Liver (tissue), 9 donors: ENCODE results near the gene JAM3. TPM values are rescaled to one million over a fixed set of nuclear protein-coding genes. Genes with fewer than 3 reads are reported as not detected.

Experiments used
- DNase-seq: peaks from one replicate; pipeline ENCODE4 v3.0.0-alpha.2; 2017; ENCODE audit warnings: low spot score
- H3K27ac ChIP-seq, 2 donors: one replicate each; pipeline ENCODE4 v1.7.0; 2013; ENCODE audit warnings: inconsistent platforms in 2 of 2, low read length in 2 of 2, control low read depth in 1 of 2, low read depth in 1 of 2, mild to moderate bottlenecking in 1 of 2
- H3K27me3 ChIP-seq, 4 donors: one replicate each; pipeline versions ENCODE4 v1.6.1 to v1.7.0; 2013; ENCODE audit warnings: low read length in 3 of 4, inconsistent platforms in 1 of 4, mild to moderate bottlenecking in 1 of 4, moderate library complexity in 1 of 4; ENCODE audit not compliant: control insufficient read depth in 4 of 4, insufficient read depth in 4 of 4
- H3K36me3 ChIP-seq, 4 donors: one replicate each; pipeline versions ENCODE4 v1.6.1 to v1.7.0; 2013; ENCODE audit warnings: low read length in 3 of 4, mild to moderate bottlenecking in 3 of 4, low read depth in 1 of 4, moderate library complexity in 1 of 4; ENCODE audit not compliant: control insufficient read depth in 4 of 4, insufficient read depth in 3 of 4
- H3K4me1 ChIP-seq, 4 donors: one replicate each; pipeline versions ENCODE4 v1.6.1 to v1.7.0; 2013; ENCODE audit warnings: low read length in 3 of 4, mild to moderate bottlenecking in 3 of 4, moderate library complexity in 1 of 4; ENCODE audit not compliant: control insufficient read depth in 4 of 4, insufficient read depth in 4 of 4
- H3K4me3 ChIP-seq, 3 donors: one replicate each; pipeline versions ENCODE4 v1.6.1 to v1.7.0; 2013; ENCODE audit warnings: low read length in 3 of 3, control low read depth in 1 of 3, low read depth in 1 of 3, mild to moderate bottlenecking in 1 of 3
- H3K9ac ChIP-seq, 2 donors: one replicate each; pipeline ENCODE4 v1.7.0; 2013; ENCODE audit warnings: low read length in 2 of 2, mild to moderate bottlenecking in 2 of 2, moderate library complexity in 2 of 2, control low read depth in 1 of 2, low read depth in 1 of 2
- H3K9me3 ChIP-seq, 4 donors: one replicate each; pipeline versions ENCODE4 v1.6.1 to v1.7.0; 2013; ENCODE audit warnings: low read length in 3 of 4; ENCODE audit not compliant: control insufficient read depth in 4 of 4
- FOXA1 ChIP-seq: IDR thresholded peaks from 2 replicates; pipeline ENCODE4 v1.6.1; 2016; ENCODE audit warnings: antibody characterized with exemption
- HNF4G ChIP-seq: IDR thresholded peaks from 2 replicates; pipeline ENCODE4 v1.6.1; 2016; ENCODE audit warnings: antibody characterized with exemption
- MAX ChIP-seq: IDR thresholded peaks from 2 replicates; pipeline ENCODE4 v1.6.1; 2016; ENCODE audit warnings: antibody characterized with exemption
- NR2F2 ChIP-seq: IDR thresholded peaks from 2 replicates; pipeline ENCODE4 v1.6.1; 2016; ENCODE audit warnings: antibody characterized with exemption
- REST ChIP-seq: IDR thresholded peaks from 2 replicates; pipeline ENCODE4 v1.6.1; 2016; ENCODE audit warnings: antibody characterized with exemption, mild to moderate bottlenecking
- RXRA ChIP-seq, 2 donors: IDR thresholded peaks; 2 replicates each; pipeline ENCODE4 v1.6.1; 2017 to 2018; ENCODE audit warnings: antibody characterized with exemption in 2 of 2, mild to moderate bottlenecking in 1 of 2
- WGBS: extraction: QIAGEN DNeasy Blood & Tissue Kit; methylation state at CpG from one replicate; pipeline ENCODE4 v1.1.7; 2013; 5-methylcytosine and 5-hydroxymethylcytosine counted together
- polyA plus RNA-seq, 2 donors: library from polyadenylated mRNA; stranded (reverse) in 1 of 2; unstranded in 1 of 2; fragments of 200-250 nt in 1 of 2; fragments of >200 nt in 1 of 2; fragmentation: Nextera tagmentation in 1 of 2; extraction: Ambion mirVana in 1 of 2; gene quantifications; one replicate each; pipeline versions ENCODE4 v1.2.1 to v1.2.3, GENCODE V29; 2013 to 2015
- total RNA-seq, 2 donors: library from RNA; depleted of rRNA; stranded (reverse); fragments of >200 nt; gene quantifications; one replicate each; pipeline ENCODE4 v1.2.3, GENCODE V29; 2014
- TF ChIP-seq, protein P1 (sequence below): IDR thresholded peaks from 2 replicates; pipeline ENCODE4 v1.6.1; 2016; ENCODE audit warnings: antibody characterized with exemption
- TF ChIP-seq, protein P2 (sequence below): fragments of 150-350 bp; IDR thresholded peaks from 2 replicates; pipeline ENCODE4 v1.5.1; 2017; ENCODE audit warnings: improper control_type of control experiment, low read depth, low read length; ENCODE audit not compliant: missing input control
- TF ChIP-seq, protein P3 (sequence below): IDR thresholded peaks from 2 replicates; pipeline ENCODE4 v1.6.1; 2016; ENCODE audit warnings: antibody characterized with exemption
- donor health status: healthy.
- donor health status: healthy.
- donor health status: healthy.
- donor health status: healthy.
- donor health status: healthy.

Gene JAM3
- total and polyA plus RNA-seq, 4 donors, result 1.6 to 4.3 (median 2.1) TPM

GRCh38 chr11:134126217-134126822 is 57.4 kb downstream of the JAM3 start:
- 89% methylated on average over 1 of the region's 1 CpG for WGBS
- TF ChIP-seq, protein P1, sequence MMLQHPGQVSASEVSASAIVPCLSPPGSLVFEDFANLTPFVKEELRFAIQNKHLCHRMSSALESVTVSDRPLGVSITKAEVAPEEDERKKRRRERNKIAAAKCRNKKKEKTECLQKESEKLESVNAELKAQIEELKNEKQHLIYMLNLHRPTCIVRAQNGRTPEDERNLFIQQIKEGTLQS, result no peak
- no peak for TF ChIP-seq MAX
- Histone ChIP-seq H3K36me3 (no peaks in the 10 kb centered on the region), H3K9ac (no peak overlapping the region), H3K4me1 (peaks cover 0 to 3% (median 0%) of the 10 kb centered on the region in 4 donors), H3K4me3 (no peak overlapping the region), H3K27me3 (no peaks in the 10 kb centered on the region), H3K27ac (no peak overlapping the region), H3K9me3 (peaks cover 0 to 5% (median under 1%) of the 10 kb centered on the region in 4 donors)
- DNase-seq, result no peak

- peaks cover 0 to 9% (median 4%) of the 10 kb centered on the region in 4 donors for H3K9me3 ChIP-seq
- H3K27me3 ChIP-seq, result no peaks in the 10 kb centered on the region
- H3K4me1 ChIP-seq, result no peaks in the 10 kb centered on the region
- no peaks in the 10 kb centered on the region for H3K36me3 ChIP-seq
- WGBS, result 93% methylated on average over 2 of the region's 2 CpGs
- no peak overlapping the region for H3K27ac ChIP-seq
- no peak for DNase-seq
- TF ChIP-seq, protein P2, sequence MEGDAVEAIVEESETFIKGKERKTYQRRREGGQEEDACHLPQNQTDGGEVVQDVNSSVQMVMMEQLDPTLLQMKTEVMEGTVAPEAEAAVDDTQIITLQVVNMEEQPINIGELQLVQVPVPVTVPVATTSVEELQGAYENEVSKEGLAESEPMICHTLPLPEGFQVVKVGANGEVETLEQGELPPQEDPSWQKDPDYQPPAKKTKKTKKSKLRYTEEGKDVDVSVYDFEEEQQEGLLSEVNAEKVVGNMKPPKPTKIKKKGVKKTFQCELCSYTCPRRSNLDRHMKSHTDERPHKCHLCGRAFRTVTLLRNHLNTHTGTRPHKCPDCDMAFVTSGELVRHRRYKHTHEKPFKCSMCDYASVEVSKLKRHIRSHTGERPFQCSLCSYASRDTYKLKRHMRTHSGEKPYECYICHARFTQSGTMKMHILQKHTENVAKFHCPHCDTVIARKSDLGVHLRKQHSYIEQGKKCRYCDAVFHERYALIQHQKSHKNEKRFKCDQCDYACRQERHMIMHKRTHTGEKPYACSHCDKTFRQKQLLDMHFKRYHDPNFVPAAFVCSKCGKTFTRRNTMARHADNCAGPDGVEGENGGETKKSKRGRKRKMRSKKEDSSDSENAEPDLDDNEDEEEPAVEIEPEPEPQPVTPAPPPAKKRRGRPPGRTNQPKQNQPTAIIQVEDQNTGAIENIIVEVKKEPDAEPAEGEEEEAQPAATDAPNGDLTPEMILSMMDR, result no peak
- TF ChIP-seq, protein P3, sequence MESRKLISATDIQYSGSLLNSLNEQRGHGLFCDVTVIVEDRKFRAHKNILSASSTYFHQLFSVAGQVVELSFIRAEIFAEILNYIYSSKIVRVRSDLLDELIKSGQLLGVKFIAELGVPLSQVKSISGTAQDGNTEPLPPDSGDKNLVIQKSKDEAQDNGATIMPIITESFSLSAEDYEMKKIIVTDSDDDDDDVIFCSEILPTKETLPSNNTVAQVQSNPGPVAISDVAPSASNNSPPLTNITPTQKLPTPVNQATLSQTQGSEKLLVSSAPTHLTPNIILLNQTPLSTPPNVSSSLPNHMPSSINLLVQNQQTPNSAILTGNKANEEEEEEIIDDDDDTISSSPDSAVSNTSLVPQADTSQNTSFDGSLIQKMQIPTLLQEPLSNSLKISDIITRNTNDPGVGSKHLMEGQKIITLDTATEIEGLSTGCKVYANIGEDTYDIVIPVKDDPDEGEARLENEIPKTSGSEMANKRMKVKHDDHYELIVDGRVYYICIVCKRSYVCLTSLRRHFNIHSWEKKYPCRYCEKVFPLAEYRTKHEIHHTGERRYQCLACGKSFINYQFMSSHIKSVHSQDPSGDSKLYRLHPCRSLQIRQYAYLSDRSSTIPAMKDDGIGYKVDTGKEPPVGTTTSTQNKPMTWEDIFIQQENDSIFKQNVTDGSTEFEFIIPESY, result no peak
- TF ChIP-seq RXRA (IDR thresholded peaks at IDR 0.05), result no peak
- no peak for TF ChIP-seq NR2F2
- TF ChIP-seq FOXA1, result no peak
- TF ChIP-seq REST, result no peak
- TF ChIP-seq HNF4G, result no peak
- H3K9ac ChIP-seq, result no peak overlapping the region
- no peak overlapping the region for H3K4me3 ChIP-seq
These were observed 62.9 kb downstream of the JAM3 start for GRCh38 chr11:134131628-134132244.
